HL-60 (cell line): ENCODE measurements around the gene PPM1H.

Experiments used
- DNase-seq, 2 experiments: peaks; one replicate each; pipeline ENCODE4 v3.0.0-alpha.2; 2010 to 2020; ENCODE audit warnings: low read depth in 1 of 2, low spot score in 1 of 2
- H3K27ac ChIP-seq: fragments of 250-450 bp; sonication (Bioruptor Pico); replicated peaks from 2 replicates; pipeline ENCODE4 v1.5.1; 2020; ENCODE audit warnings: mild to moderate bottlenecking, moderate library complexity
- H3K27me3 ChIP-seq: fragments of 250-450 bp; sonication (Bioruptor Pico); 2 replicates; pipeline ENCODE4 v1.5.1; 2021; ENCODE audit warnings: mild to moderate bottlenecking, moderate library complexity; ENCODE audit not compliant: insufficient read depth, poor library complexity, severe bottlenecking
- H3K4me3 ChIP-seq: replicated peaks from 2 replicates; pipeline ENCODE4 v1.5.1; 2011; ENCODE audit warnings: mild to moderate bottlenecking, control low read depth, low read length; ENCODE audit not compliant: insufficient read depth
- GABPA ChIP-seq: IDR thresholded peaks from 2 replicates; pipeline ENCODE4 v1.6.1; 2012; ENCODE audit warnings: low read depth
- POLR2AphosphoS5 ChIP-seq: IDR thresholded peaks from 2 replicates; pipeline ENCODE4 v1.6.1; 2012; ENCODE audit warnings: low read depth
- SPI1 ChIP-seq: IDR thresholded peaks from 2 replicates; pipeline ENCODE4 v1.6.1; 2012; ENCODE audit warnings: low read depth, mild to moderate bottlenecking, borderline replicate concordance
- TF ChIP-seq, protein P1 (sequence below): IDR thresholded peaks from one replicate; pipeline ENCODE4 v1.5.1; 2011; ENCODE audit warnings: low read length, control low read depth, inconsistent platforms; ENCODE audit not compliant: insufficient read depth
- TF ChIP-seq, protein P2 (sequence below): IDR thresholded peaks from 2 replicates; pipeline ENCODE4 v1.6.1; 2012; ENCODE audit warnings: low read depth; ENCODE audit not compliant: insufficient replicate concordance

PPM1H gene

DNA sequence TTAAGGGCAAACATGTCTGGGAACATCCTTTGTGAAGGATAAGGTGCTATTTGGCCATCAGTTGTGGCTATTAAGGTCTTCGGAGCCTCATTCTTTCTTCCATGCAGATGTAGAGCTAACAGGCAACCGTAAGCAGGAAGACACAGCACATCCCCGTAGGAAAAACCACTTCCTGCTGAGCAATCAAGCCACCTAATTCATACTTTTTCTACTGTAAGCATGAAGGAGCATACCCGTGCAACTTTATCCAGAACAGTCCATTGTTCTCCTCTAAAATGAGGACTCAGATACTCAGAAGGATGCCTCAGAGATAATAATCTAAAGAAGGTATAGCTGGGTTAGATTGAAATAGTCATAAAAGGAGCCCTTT lies 232.0 kb downstream of the PPM1H start:
- Histone ChIP-seq H3K27ac (no peak overlapping the region), H3K4me3 (no peak overlapping the region), H3K27me3 (no peaks in the 10 kb centered on the region)
- no peak for DNase-seq
- no peak for TF ChIP-seq GABPA
- TF ChIP-seq, protein P1, sequence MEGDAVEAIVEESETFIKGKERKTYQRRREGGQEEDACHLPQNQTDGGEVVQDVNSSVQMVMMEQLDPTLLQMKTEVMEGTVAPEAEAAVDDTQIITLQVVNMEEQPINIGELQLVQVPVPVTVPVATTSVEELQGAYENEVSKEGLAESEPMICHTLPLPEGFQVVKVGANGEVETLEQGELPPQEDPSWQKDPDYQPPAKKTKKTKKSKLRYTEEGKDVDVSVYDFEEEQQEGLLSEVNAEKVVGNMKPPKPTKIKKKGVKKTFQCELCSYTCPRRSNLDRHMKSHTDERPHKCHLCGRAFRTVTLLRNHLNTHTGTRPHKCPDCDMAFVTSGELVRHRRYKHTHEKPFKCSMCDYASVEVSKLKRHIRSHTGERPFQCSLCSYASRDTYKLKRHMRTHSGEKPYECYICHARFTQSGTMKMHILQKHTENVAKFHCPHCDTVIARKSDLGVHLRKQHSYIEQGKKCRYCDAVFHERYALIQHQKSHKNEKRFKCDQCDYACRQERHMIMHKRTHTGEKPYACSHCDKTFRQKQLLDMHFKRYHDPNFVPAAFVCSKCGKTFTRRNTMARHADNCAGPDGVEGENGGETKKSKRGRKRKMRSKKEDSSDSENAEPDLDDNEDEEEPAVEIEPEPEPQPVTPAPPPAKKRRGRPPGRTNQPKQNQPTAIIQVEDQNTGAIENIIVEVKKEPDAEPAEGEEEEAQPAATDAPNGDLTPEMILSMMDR, result no peak
- no peak for TF ChIP-seq POLR2AphosphoS5
- TF ChIP-seq, protein P2, sequence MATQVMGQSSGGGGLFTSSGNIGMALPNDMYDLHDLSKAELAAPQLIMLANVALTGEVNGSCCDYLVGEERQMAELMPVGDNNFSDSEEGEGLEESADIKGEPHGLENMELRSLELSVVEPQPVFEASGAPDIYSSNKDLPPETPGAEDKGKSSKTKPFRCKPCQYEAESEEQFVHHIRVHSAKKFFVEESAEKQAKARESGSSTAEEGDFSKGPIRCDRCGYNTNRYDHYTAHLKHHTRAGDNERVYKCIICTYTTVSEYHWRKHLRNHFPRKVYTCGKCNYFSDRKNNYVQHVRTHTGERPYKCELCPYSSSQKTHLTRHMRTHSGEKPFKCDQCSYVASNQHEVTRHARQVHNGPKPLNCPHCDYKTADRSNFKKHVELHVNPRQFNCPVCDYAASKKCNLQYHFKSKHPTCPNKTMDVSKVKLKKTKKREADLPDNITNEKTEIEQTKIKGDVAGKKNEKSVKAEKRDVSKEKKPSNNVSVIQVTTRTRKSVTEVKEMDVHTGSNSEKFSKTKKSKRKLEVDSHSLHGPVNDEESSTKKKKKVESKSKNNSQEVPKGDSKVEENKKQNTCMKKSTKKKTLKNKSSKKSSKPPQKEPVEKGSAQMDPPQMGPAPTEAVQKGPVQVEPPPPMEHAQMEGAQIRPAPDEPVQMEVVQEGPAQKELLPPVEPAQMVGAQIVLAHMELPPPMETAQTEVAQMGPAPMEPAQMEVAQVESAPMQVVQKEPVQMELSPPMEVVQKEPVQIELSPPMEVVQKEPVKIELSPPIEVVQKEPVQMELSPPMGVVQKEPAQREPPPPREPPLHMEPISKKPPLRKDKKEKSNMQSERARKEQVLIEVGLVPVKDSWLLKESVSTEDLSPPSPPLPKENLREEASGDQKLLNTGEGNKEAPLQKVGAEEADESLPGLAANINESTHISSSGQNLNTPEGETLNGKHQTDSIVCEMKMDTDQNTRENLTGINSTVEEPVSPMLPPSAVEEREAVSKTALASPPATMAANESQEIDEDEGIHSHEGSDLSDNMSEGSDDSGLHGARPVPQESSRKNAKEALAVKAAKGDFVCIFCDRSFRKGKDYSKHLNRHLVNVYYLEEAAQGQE, result no peak
- no peak for TF ChIP-seq SPI1

DNA sequence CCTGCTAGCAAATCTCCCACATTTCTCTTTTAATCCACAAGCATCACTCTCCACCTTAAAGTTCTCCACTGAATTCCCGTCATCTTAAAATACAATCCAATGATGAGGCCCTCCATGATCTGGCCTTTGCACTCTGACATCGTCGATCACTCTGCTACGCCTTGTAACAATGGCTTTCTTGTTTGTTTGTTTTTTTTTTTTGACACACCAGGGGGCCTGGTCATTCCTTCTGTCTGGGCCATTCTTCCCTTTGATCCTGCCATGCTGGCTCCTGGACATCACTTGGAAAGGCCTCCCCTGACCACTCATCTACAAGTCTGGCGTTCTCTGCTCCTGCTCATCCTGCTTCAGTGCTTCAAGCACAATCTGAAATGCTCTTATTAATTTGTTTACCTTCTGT lies 233.5 kb downstream of the PPM1H start:
- TF ChIP-seq, protein P2, result no peak
- TF ChIP-seq, protein P1, result no peak
- TF ChIP-seq GABPA, result no peak
- TF ChIP-seq POLR2AphosphoS5, result no peak
- TF ChIP-seq SPI1, result no peak
- Histone ChIP-seq H3K27ac (no peak overlapping the region), H3K27me3 (no peaks in the 10 kb centered on the region), H3K4me3 (no peak overlapping the region)
- no peak for DNase-seq

DNA sequence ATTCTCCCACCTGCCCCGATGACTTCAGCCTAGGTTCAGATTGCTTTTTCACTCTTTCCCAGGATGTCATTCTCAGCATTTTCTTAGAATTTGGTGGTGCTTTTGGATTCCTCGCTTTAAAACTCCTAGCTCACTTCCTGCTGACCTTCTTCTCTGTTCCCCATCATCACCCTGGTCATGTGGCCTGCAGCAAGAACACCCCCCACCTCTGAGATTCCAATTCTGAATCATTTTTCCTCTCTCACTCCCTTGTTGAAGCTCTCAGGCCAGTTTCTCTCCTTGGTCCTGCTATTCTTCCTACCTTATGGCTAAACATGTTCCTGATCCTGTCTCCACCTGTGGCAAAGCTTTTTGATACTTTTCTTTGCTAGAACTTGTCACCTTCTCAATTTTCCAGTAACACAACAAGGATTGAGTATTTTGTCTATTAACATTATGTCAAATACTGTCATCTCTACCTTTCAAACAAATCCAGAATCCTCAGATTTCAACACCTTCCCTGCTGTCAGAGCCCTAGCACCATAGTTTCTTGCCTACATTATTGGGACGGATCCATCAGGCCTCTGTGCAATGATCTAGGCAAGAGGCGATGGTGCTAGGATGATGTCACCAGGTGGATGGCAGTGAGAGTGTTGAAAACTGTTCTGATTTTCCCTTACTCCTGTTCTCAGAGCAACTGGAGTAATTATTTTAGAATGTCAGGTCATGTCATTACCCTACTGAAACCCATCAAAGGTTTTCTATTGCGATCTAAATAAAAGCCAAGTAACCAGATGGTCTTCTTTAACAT lies 234.7 kb downstream of the PPM1H start:
- DNase-seq, result no peak
- Histone ChIP-seq H3K4me3 (no peak overlapping the region), H3K27ac (no peak overlapping the region), H3K27me3 (no peaks in the 10 kb centered on the region)
- TF ChIP-seq, protein P2, result no peak
- TF ChIP-seq, protein P1, result no peak
- TF ChIP-seq POLR2AphosphoS5, result no peak
- TF ChIP-seq SPI1, result no peak
- no peak for TF ChIP-seq GABPA
